ENCODE results near the gene ICAM4.

The ICAM4 gene

GRCh38 chr19:10320602-10321416 is 34.1 kb downstream of the ICAM4 start:
- no peak for TF ChIP-seq REST (IDR thresholded peaks at IDR 0.05; ENCODE audit: low read depth)
- TF ChIP-seq FOXM1 (IDR thresholded peaks at IDR 0.05; ENCODE audit: borderline replicate concordance, low read depth), result no peak
- no peak for TF ChIP-seq EGR1 (IDR thresholded peaks at IDR 0.05)
- TF ChIP-seq USF1 (IDR thresholded peaks at IDR 0.05), result no peak
- no peak for TF ChIP-seq RAD21 (IDR thresholded peaks at IDR 0.05; ENCODE audit: low read depth)
- TF ChIP-seq TCF12 (IDR thresholded peaks at IDR 0.05; ENCODE audit: low read depth), result no peak
- TF ChIP-seq ZBTB7A (IDR thresholded peaks at IDR 0.05; ENCODE audit: low read depth), result no peak
- no peak for TF ChIP-seq CREB1 (IDR thresholded peaks at IDR 0.05; ENCODE audit: low read depth)
- TF ChIP-seq CEBPB (IDR thresholded peaks at IDR 0.05), result no peak
- TF ChIP-seq TEAD4 (IDR thresholded peaks at IDR 0.05), result no peak

GRCh38 chr19:10321417-10321797 is 34.7 kb downstream of the ICAM4 start:
- TF ChIP-seq YY1 (IDR thresholded peaks at IDR 0.05; ENCODE audit: low read depth) (no peak), RAD21 (IDR thresholded peaks at IDR 0.05; ENCODE audit: low read depth) (no peak), CEBPB (IDR thresholded peaks at IDR 0.05) (no peak), ZBTB7A (IDR thresholded peaks at IDR 0.05; ENCODE audit: low read depth) (no peak), EGR1 (IDR thresholded peaks at IDR 0.05) (no peak), TEAD4 (IDR thresholded peaks at IDR 0.05) (no peak), FOXM1 (IDR thresholded peaks at IDR 0.05; ENCODE audit: borderline replicate concordance, low read depth) (no peak), TCF12 (IDR thresholded peaks at IDR 0.05; ENCODE audit: low read depth) (no peak), MAX (IDR thresholded peaks at IDR 0.05) (no peak), CREB1 (IDR thresholded peaks at IDR 0.05; ENCODE audit: low read depth) (no peak), REST (IDR thresholded peaks at IDR 0.05; ENCODE audit: low read depth) (no peak), NFIC (IDR thresholded peaks at IDR 0.05) (no peak), EP300 (IDR thresholded peaks at IDR 0.05; ENCODE audit: borderline replicate concordance) (no peak), TAF1 (IDR thresholded peaks at IDR 0.05; ENCODE audit: low read depth) (no peak), USF1 (IDR thresholded peaks at IDR 0.05) (no peak)

- TF ChIP-seq CREB1 (IDR thresholded peaks at IDR 0.05; ENCODE audit: low read depth) (no peak), MAX (IDR thresholded peaks at IDR 0.05) (no peak), EGR1 (IDR thresholded peaks at IDR 0.05) (no peak), ZBTB7A (IDR thresholded peaks at IDR 0.05; ENCODE audit: low read depth) (no peak), NFIC (IDR thresholded peaks at IDR 0.05) (no peak), TEAD4 (IDR thresholded peaks at IDR 0.05) (no peak), REST (IDR thresholded peaks at IDR 0.05; ENCODE audit: low read depth) (no peak), USF1 (IDR thresholded peaks at IDR 0.05) (no peak), EP300 (IDR thresholded peaks at IDR 0.05; ENCODE audit: borderline replicate concordance) (no peak), TAF1 (IDR thresholded peaks at IDR 0.05; ENCODE audit: low read depth) (no peak), TCF12 (IDR thresholded peaks at IDR 0.05; ENCODE audit: low read depth) (no peak)
Measured at GRCh38 chr19:10321874-10322835, 35.4 kb downstream of the ICAM4 start.
